Muscle of back (tissue), 11 donors: Measurements from ENCODE around the gene SNCG. TPM values are rescaled to one million over a fixed set of nuclear protein-coding genes. Genes with fewer than 3 reads are reported as not detected.
"Not testable (repeated sequence)": the region's sequence is repeated elsewhere in the genome, so short reads cannot be mapped to it uniquely, and the experiment has no call there.

Experiments
- DNase-seq, 3 donors: peaks; one replicate each; pipeline versions ENCODE4 v3.0.0 to v3.0.0-alpha.2; 2013
- polyA plus RNA-seq, 10 donors: library from polyadenylated mRNA; unstranded; fragments of 120-200 nt; gene quantifications; one replicate each; pipeline ENCODE4 v1.2.1, GENCODE V29; 2013; ENCODE audit not compliant: insufficient read length in 10 of 10

The SNCG gene
- polyA plus RNA-seq, 10 donors: 3.2 to 9.9 (median 4.6) TPM

- DNase-seq: no peak
These were observed 16.1 kb downstream of the SNCG start for GRCh38 chr10:86974484-86974883.

GRCh38 chr10:86976362-86977056, 18.1 kb downstream of the SNCG start:
- no peak for DNase-seq

- not testable (repeated sequence) for DNase-seq
These were observed 20.1 kb downstream of the SNCG start for GRCh38 chr10:86978457-86978856.

- no peak for DNase-seq
These were observed 21.0 kb downstream of the SNCG start for GRCh38 chr10:86979296-86979818.

- DNase-seq: peak in 1 of 3 donors; percentile 48
These were observed 21.6 kb downstream of the SNCG start for GRCh38 chr10:86979977-86980448.

GRCh38 chr10:86981020-86981419, 22.6 kb downstream of the SNCG start:
- DNase-seq: not testable (repeated sequence)

- DNase-seq: no peak
These were observed 23.3 kb downstream of the SNCG start for GRCh38 chr10:86981716-86982115.

GRCh38 chr10:86984498-86984897, 26.1 kb downstream of the SNCG start:
- DNase-seq: not testable (repeated sequence)

GRCh38 chr10:86988520-86988919, 30.1 kb downstream of the SNCG start:
- DNase-seq: peak in 1 of 3 donors; percentile 70

GRCh38 chr10:86991362-86991761, 33.0 kb downstream of the SNCG start:
- DNase-seq: not testable (repeated sequence)

GRCh38 chr10:86992456-86992855, 34.1 kb downstream of the SNCG start:
- DNase-seq: no peak

- no peak for DNase-seq
These were observed 34.5 kb downstream of the SNCG start for GRCh38 chr10:86992929-86993328.

- not testable (repeated sequence) for DNase-seq
These were observed 41.5 kb downstream of the SNCG start for GRCh38 chr10:86999802-87000403.

GRCh38 chr10:87000491-87000890, 42.1 kb downstream of the SNCG start:
- no peak for DNase-seq

- DNase-seq: not testable (repeated sequence)
These were observed 48.7 kb downstream of the SNCG start for GRCh38 chr10:87007124-87007523.

GRCh38 chr10:87007674-87008073, 49.3 kb downstream of the SNCG start:
- DNase-seq: not testable (repeated sequence)

GRCh38 chr10:87008303-87008702, 49.9 kb downstream of the SNCG start:
- not testable (repeated sequence) for DNase-seq

GRCh38 chr10:87009134-87009696, 50.8 kb downstream of the SNCG start:
- DNase-seq: peak in 2 of 3 donors; percentile 60 to 81
